Endodermal cell (in vitro differentiated cells): ENCODE data around the gene GRK6. TPM values are rescaled to one million over a fixed set of nuclear protein-coding genes. Genes with fewer than 3 reads are reported as not detected.

Source experiments
- DNase-seq: peaks from one replicate; pipeline ENCODE4 v3.0.0-alpha.2; 2017
- H3K27ac ChIP-seq: 2 replicates; pipeline ENCODE4 v1.5.1; 2013; ENCODE audit warnings: mild to moderate bottlenecking, low read depth, low read length, moderate library complexity
- H3K27me3 ChIP-seq: 2 replicates; pipeline ENCODE4 v1.6.1; 2013; ENCODE audit warnings: mild to moderate bottlenecking, low read length, moderate library complexity; ENCODE audit not compliant: insufficient read depth, control insufficient read depth, poor library complexity, severe bottlenecking
- H3K36me3 ChIP-seq: 2 replicates; pipeline ENCODE4 v1.7.0; 2013; ENCODE audit warnings: mild to moderate bottlenecking, low read length, moderate library complexity; ENCODE audit not compliant: control insufficient read depth, insufficient read depth
- H3K4me1 ChIP-seq: one replicate; pipeline ENCODE4 v1.7.0; 2013; ENCODE audit warnings: low read length; ENCODE audit not compliant: control insufficient read depth, insufficient read depth
- H3K4me3 ChIP-seq: 2 replicates; pipeline ENCODE4 v1.5.1; 2013; ENCODE audit warnings: mild to moderate bottlenecking, low read length, moderate library complexity
- H3K9ac ChIP-seq: 2 replicates; pipeline ENCODE4 v1.6.1; 2013; ENCODE audit warnings: mild to moderate bottlenecking, low read length, moderate library complexity; ENCODE audit not compliant: poor library complexity, severe bottlenecking; ENCODE audit errors: extremely low read depth
- H3K9me3 ChIP-seq: 2 replicates; pipeline ENCODE4 v1.6.1; 2013; ENCODE audit warnings: mild to moderate bottlenecking, low read length, moderate library complexity; ENCODE audit not compliant: control insufficient read depth
- H3K27ac Mint-ChIP-seq: 2 replicates; pipeline ENCODE4 v1.8.0; 2020; ENCODE audit warnings: mixed read lengths
- H3K27me3 Mint-ChIP-seq: 2 replicates; pipeline ENCODE4 v1.8.0; 2021; ENCODE audit warnings: mild to moderate bottlenecking, mixed read lengths; ENCODE audit not compliant: insufficient read depth
- H3K36me3 Mint-ChIP-seq: 2 replicates; pipeline ENCODE4 v1.8.0; 2020; ENCODE audit warnings: low read depth, mixed read lengths
- H3K4me1 Mint-ChIP-seq: 2 replicates; pipeline ENCODE4 v1.8.0; 2020; ENCODE audit warnings: mixed read lengths
- H3K4me3 Mint-ChIP-seq: 2 replicates; pipeline ENCODE4 v1.8.0; 2020; ENCODE audit warnings: mild to moderate bottlenecking, moderate library complexity, mixed read lengths
- H3K9me3 Mint-ChIP-seq: 2 replicates; pipeline ENCODE4 v1.8.0; 2020; ENCODE audit warnings: mild to moderate bottlenecking, mixed read lengths
- WGBS, 2 experiments: methylation state at CpG; one replicate each; pipeline versions ENCODE4 v1.1.5 to v1.1.7; 2013; ENCODE audit warnings: missing lambda C conversion rate in 2 of 2, mixed read lengths in 1 of 2; ENCODE audit not compliant: insufficient coverage in 1 of 2, insufficient read length in 1 of 2; 5-methylcytosine and 5-hydroxymethylcytosine counted together
- total RNA-seq, 2 donors: library from RNA; stranded (reverse); fragmentation: NEBNext Ultra II Directional in 1 of 2; extraction: Animal tissue kit (Norgen Biotek cat#: 25700) in 1 of 2; gene quantifications; 2 replicates in 1 of 2; 3 replicates in 1 of 2; pipeline ENCODE4 v1.2.1, GENCODE V29; 2021
- TF ChIP-seq, protein P1 (sequence below): fragments of 200-600 bp; sonication (generic); conservative IDR thresholded peaks from 2 replicates; pipeline ENCODE4 v1.5.0; 2021; ENCODE audit warnings: antibody characterized with exemption, mild to moderate bottlenecking

The GRK6 gene
- total RNA-seq, 2 donors from 2014 or later: 51.6 to 66.8 TPM

DNA sequence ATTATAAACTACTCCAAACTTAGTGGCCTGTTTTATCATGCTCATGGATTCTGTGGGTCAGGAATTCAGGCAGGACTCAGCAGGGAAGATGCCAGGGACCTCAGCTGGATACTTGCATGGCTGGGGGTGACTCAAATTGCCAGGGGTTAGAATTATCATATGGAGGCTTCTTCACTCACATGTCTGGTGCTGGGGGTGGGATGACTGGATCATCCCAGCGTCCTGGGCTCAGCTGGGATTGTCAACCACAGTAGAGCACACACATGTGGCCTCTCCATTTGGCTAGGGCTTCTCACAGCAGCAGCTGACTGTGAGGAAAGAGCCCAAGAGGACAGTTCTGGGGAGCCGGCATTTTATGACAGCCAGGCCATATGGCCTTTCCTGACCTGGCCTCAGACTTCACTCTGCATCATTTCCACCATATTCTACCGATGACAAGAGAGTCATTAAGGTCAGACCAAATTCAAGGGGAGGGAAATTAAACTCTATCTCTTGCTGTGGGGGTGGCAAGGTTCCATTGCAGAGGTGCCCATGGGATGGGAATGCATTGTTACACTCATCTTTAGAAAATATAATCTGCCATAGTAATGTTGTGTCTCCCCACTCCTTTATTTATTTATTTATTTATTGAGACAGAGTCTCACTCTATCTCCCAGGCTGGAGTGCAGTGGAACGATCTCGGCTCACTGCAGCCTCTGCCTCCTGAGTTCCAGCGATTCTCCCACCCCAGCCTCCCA, 5.2 kb upstream of the GRK6 start:
- Histone ChIP-seq H3K27me3 (no peaks in the 10 kb centered on the region), H3K9ac (no peak overlapping the region), H3K27ac (no peak overlapping the region), H3K4me1 (no peaks in the 10 kb centered on the region), H3K9me3 (no peaks in the 10 kb centered on the region), H3K36me3 (no peaks in the 10 kb centered on the region), H3K4me3 (no peak overlapping the region)
- Mint-ChIP-seq H3K27me3 (peaks cover 13% of the 10 kb centered on the region), H3K27ac (no peak overlapping the region), H3K9me3 (no peaks in the 10 kb centered on the region), H3K4me3 (no peak overlapping the region), H3K36me3 (no peaks in the 10 kb centered on the region), H3K4me1 (peaks cover 16% of the 10 kb centered on the region)
- TF ChIP-seq, protein P1, sequence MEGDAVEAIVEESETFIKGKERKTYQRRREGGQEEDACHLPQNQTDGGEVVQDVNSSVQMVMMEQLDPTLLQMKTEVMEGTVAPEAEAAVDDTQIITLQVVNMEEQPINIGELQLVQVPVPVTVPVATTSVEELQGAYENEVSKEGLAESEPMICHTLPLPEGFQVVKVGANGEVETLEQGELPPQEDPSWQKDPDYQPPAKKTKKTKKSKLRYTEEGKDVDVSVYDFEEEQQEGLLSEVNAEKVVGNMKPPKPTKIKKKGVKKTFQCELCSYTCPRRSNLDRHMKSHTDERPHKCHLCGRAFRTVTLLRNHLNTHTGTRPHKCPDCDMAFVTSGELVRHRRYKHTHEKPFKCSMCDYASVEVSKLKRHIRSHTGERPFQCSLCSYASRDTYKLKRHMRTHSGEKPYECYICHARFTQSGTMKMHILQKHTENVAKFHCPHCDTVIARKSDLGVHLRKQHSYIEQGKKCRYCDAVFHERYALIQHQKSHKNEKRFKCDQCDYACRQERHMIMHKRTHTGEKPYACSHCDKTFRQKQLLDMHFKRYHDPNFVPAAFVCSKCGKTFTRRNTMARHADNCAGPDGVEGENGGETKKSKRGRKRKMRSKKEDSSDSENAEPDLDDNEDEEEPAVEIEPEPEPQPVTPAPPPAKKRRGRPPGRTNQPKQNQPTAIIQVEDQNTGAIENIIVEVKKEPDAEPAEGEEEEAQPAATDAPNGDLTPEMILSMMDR: no peak
- DNase-seq: no peak
- WGBS, 2 experiments: 93 to 97% methylated on average over 3 to 6 of the region's 6 CpGs

DNA sequence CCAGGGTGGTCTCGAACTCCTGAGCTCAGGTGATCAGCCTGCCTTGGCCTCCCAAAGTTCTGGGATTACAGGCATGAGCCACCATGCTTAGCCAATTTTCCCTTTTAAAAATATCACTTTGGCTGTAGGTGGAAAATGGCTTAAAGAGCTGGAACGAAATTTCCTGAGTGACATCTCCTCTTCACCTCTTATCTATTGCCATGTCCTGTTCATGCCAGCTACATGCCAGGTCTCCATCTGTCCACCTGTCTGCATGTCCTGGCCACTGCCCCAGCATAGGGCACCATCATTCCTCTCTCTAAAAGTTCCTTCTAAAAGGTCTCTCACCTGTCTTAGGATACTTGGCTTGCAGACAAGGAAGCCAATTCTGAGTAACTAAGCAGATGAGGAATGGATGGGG, 2.8 kb upstream of the GRK6 start:
- Mint-ChIP-seq H3K4me3 (no peak overlapping the region), H3K4me1 (peaks cover 23% of the 10 kb centered on the region), H3K27ac (no peak overlapping the region), H3K36me3 (no peaks in the 10 kb centered on the region), H3K9me3 (no peaks in the 10 kb centered on the region), H3K27me3 (peaks cover 9% of the 10 kb centered on the region)
- no peaks in the 10 kb centered on the region for H3K36me3 ChIP-seq
- H3K9ac ChIP-seq: no peak overlapping the region
- no peak overlapping the region for H3K4me3 ChIP-seq
- H3K27ac ChIP-seq: no peak overlapping the region
- H3K4me1 ChIP-seq: no peaks in the 10 kb centered on the region
- 87 to 93% methylated on average over 2 of the region's 2 CpGs for WGBS, 2 experiments
- TF ChIP-seq, protein P1: no peak
- no peak for DNase-seq
- H3K9me3 ChIP-seq: no peaks in the 10 kb centered on the region
- H3K27me3 ChIP-seq: no peaks in the 10 kb centered on the region

DNA sequence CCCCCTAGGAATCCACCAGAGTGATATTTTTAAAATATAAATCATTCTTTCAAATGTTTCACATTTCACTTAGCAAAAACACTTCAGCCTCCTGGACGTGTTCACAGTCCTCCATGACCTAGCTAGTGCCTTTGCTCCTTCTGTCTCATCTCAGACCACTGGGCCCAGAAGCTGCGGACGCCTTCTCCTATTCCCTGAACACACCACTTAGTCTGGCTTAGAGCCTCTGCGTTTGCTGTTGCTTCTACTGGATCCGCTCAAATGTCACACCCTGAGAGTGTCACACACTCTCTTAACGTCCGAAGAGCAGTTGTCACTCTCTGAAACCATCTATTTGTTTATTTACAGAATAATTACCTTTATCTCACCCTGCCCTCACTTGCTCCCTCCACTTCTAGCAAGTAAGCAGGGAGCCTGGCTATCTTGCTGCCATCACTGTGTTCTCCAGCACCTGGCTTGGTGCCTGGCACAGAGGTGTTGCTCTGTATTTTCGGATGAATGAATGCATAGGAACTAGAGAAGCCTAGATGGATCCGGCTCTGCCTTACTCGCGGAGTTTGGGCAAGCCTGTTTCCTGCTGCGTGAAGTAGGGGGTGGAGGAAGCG, 1.2 kb upstream of the GRK6 start:
- Histone ChIP-seq H3K9ac (peak overlapping the region; percentile 57), H3K27ac (peak overlapping the region; percentile 87), H3K9me3 (no peaks in the 10 kb centered on the region), H3K36me3 (no peaks in the 10 kb centered on the region), H3K27me3 (no peaks in the 10 kb centered on the region), H3K4me1 (no peaks in the 10 kb centered on the region), H3K4me3 (peak overlapping the region; percentile 83)
- TF ChIP-seq, protein P1: no peak
- Mint-ChIP-seq H3K4me3 (peak overlapping the region; percentile 74), H3K27me3 (peaks cover 9% of the 10 kb centered on the region), H3K9me3 (no peaks in the 10 kb centered on the region), H3K27ac (peak overlapping the region; percentile 98), H3K36me3 (peaks cover under 1% of the 10 kb centered on the region), H3K4me1 (peaks cover 22% of the 10 kb centered on the region)
- WGBS, 2 experiments: 49 to 63% methylated on average over 13 of the region's 13 CpGs
- no peak for DNase-seq
